Raji (cell line): ENCODE data around the gene CRMP1.

Experiments used
- POLR2A ChIP-seq: IDR thresholded peaks from 2 replicates; pipeline ENCODE4 v1.6.1; 2011; ENCODE audit warnings: low read depth, low read length, control low read depth; ENCODE audit not compliant: insufficient read depth

CRMP1 gene

GRCh38 chr4:5905714-5906113, 12.8 kb upstream of the CRMP1 start:
- no peak for TF ChIP-seq POLR2A

- no peak for TF ChIP-seq POLR2A
Measured at GRCh38 chr4:5900844-5901243, 8.0 kb upstream of the CRMP1 start.

DNA sequence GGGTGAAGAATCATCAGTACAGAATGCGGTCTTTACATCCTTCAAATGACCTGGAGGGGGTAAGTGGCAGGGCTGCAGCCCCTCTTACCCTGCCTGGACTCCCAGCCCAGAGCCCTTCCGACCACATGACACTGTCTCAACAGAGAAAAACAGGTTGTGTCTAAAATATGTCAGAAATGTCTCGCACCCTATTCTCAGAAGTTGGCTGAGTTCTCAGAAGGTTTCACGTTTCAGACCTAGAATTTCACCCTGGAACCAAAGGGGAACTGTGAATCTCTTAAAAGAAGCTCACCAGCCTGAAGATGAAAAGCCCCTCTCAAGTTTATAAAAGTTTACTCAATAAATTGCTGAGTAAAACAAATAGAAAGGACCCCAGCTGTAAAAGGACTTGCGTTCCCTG, 7.0 kb upstream of the CRMP1 start:
- TF ChIP-seq POLR2A, result no peak

DNA sequence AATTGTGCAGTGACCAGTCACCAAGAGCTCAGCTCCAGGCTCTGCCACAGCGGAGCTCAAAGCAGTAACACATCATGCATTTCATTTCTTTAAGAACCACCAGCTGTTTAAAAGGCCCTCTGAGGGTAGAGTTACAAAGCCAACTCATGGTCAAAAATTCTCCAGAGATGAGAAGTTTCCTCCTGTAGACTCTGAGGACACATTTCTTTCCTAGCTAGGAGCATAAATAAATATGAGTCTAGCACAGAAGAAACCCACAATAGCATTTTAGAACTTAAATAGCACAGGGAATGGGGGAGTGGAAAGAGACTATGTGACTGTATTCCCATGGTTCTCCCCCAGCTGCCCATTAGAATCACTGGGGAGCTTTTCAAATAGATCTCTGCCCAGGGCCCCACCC, 6.5 kb upstream of the CRMP1 start:
- TF ChIP-seq POLR2A, result no peak

DNA sequence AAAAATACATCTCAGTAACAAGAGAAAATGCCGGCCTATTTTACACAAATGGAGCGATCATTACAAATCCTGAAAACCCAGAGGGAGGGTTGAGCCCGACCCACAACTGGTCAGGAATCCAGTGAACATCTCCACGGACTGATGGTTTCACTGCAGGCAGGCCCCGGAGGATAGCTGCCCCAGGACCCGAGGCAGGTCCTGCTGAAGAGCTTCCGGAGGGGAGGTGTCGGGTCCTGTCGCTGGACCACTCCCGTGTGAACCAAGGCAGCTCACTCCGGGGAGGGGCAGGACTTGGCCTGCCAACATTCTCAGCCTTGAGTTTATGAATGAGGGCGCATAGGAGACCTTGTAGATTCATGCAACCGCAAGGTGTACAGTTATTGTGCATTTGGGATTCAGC, 4.8 kb upstream of the CRMP1 start:
- TF ChIP-seq POLR2A, result no peak

DNA sequence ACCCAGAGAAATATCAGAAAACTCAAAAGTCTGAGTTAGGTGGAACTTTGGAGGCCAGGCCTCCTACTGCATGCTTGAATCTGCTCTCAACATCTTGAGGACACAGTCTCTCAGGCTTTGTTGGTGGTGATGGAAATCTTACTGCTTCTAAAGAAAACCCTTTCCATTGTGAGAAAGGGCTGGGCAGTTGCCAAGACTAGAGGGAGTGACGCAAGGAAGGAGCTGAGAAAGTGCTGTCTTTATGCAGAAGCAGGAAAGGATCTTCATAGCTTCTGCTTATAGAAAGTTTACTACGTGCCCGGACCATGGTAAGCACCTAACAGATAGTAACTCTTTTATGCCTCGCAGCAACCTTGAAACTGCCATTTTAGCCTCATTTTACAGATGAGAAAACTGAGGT, 2.4 kb upstream of the CRMP1 start:
- TF ChIP-seq POLR2A, result no peak

- TF ChIP-seq POLR2A, result no peak
Measured at GRCh38 chr4:5894266-5894665, 1.4 kb upstream of the CRMP1 start.

DNA sequence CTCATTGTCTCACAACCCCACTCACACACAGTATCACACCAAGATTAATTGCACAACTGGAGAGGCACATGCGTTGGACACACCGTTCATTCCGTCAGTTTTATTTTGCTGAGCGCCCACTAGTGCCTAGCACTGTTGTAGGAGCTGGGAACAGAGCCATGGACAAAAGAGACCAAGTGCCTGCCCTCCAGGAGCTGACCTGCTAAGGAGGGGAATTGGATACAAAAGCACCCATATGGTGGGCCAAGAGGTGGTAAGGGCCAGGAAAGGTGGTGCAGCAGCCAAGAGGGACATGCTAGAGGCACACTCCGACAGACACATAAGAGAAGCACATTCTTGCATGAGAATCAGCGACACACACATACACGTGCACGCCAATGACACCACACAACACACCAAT, 705 bp upstream of the CRMP1 start:
- TF ChIP-seq POLR2A, result no peak

DNA sequence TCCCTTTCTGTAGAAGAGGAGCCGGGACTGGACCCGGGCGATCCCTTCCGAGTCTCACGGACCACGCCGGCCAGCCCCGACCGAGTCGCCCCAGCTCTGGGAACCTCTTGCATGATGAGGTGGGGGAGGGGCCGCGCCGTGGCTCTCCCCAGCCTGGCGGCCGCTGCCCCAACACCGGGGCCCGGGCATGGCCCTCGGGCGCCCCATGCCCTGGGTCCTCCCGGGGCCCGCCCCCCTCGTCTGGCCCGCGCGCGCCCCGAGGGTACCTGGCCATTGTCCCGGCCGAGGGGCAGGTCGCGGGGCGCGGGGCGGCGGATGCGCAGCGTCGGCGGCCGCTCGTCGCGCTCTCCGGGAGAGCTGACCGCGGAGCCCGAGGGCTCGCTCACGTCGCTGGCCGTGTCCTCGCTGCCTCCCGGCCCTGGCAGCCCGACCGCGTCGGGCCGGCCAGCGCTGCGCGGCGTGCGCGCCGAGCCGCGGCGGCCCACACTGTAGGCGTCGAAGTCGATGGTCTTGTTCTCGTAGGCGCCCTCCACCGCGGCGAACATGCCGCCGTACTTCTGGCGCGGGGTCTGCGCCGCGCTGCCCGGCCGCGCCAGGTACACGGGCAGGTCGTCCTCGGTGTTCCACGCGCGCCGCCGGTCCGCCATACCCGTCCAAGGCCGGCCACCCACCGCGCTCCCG, 423 bp downstream of the CRMP1 start:
- no peak for TF ChIP-seq POLR2A

DNA sequence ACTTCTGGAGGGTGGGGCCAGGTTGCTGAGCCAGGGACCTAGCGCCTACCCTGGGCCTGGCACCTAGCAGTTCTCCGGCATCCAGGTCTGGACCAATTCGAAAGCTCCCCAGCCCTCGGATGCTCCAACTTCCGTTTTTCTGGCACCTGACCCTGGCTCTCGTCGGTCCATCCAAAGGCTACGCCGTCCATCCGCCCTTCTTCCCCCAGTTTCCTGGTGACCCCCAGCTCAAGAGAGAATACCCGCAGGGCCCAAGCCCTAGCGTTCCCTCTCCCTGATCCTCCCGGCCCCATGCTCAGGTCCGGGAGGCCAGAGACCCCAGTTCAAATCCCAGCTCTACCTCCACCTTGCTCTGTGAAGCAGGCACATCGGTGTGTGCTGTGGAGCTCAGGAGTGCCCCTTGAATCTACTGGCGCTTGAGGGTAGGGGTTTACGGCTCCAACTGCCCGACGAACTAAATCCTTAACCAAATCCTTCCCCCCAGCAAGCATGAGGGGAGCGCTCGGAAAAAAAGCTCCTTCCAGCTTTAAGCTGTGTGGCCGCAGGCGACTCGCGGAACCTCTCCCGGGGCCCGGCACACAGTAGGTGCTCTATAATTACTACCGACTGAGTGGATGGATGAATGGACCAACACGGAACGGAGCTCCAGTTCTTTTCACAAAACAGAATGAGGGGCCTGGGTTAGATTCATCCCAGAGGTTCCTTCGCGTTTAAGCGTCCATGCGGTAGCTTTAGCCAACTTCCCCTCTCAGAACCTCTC, 1.1 kb downstream of the CRMP1 start:
- no peak for TF ChIP-seq POLR2A

DNA sequence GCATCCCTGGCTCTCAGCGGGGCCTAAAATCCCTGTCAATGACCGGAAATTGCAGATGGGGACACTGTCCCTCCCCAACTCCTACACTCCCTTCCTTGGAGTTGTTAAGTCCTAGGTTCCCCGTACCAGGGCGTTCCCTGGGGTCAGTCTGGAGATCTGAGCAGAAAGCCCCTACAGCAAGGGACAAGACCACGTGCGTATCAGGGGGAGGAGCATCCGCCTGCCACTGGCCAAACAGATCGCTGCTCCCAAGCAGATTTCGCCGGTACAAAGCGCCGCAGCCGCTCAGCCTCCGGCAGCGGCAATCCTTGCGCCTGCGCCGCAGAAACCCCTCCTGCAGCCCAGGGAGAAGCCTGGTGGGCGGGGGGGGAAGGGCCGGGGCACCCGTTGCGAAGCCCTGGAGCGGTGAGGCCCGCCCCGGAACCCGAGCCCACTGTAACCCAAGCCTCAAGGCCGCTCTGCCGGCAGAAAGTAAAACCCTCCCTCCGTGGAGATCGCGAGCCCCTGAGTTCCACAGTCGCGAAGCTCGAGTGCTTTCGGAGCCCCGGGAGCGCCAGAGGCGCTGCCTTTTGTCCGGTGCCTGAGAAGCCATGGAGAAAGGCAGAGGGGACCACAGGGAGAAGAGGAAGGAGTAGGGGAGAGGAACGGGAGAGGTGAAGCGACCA, 2.7 kb downstream of the CRMP1 start:
- no peak for TF ChIP-seq POLR2A

GRCh38 chr4:5889002-5889696, 3.7 kb downstream of the CRMP1 start:
- TF ChIP-seq POLR2A, result no peak

- TF ChIP-seq POLR2A, result no peak
Measured at GRCh38 chr4:5888222-5889001, 4.5 kb downstream of the CRMP1 start.

DNA sequence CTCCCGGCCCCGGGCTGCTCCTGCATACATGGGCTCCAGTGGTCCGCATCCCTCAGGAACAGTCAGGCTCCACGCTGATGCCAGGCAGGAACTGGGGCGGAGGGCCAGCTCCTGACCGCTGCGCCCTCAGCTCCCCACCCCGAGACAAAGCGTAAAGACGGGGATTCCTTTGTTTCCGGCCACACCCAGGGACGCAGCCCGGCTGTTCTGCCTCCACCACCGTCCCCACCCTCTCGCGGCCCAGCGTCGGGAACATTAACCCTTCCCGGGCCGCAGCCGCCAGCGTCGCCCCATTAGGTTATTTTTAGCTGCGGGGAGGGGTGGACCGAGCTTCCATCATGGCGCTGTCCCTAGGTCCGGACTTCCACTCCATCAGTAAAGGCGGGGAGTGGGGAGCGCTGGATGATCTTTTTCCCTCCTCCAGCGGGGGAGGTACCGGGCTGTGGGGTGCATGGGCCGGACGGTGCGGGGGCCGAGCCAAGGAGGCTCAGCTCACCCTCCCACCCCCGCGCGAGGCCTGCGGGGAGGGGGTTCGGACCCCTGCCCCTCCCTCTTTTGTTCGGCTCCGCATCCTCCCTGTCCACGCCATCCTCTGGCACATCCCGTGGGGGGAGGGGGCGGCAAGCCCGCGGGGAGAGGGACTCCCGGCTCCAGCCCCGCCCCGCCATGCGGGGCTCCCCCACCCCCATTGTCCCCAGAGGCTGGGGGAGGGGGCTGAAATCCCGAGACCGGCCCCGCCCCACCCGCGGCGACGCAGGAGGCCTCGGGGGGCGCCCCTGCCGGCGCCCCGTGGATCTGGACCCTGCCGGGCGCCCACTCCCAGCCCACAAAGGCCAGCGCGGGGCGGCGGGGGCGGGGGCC, 5.3 kb downstream of the CRMP1 start:
- TF ChIP-seq POLR2A, result no peak
